Stimulated activated CD4-positive, alpha-beta T cell treated with anti-CD3 and anti-CD28 coated beads, Interleukin-2, amount 100 ng/mL, for 4 hours (primary cell): Measurements from ENCODE around the gene COL5A2.

Experiments used
- DNase-seq: peaks from one replicate; pipeline ENCODE4 v3.0.0-alpha.2; 2020; ENCODE audit warnings: low read depth

COL5A2 gene

DNA sequence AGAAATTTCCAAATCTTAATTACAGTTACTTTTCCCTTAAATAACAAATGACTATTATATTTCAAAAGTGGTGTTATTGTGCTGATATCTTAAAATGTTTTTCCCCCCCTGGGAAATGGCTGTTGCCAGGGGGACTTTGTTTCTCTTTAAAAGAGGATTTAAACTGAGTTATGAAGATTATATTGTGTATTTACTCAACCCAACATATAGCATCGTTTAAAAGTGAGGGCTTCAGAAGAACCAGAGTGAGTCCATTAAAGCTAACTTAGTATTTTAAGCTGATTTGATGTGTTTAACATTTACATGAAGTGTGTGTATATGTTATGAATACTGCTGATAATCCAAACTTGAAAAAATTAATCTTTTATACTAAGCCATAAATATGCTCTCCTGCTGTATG is 81.6 kb downstream of the COL5A2 start:
- no peak for DNase-seq

DNA sequence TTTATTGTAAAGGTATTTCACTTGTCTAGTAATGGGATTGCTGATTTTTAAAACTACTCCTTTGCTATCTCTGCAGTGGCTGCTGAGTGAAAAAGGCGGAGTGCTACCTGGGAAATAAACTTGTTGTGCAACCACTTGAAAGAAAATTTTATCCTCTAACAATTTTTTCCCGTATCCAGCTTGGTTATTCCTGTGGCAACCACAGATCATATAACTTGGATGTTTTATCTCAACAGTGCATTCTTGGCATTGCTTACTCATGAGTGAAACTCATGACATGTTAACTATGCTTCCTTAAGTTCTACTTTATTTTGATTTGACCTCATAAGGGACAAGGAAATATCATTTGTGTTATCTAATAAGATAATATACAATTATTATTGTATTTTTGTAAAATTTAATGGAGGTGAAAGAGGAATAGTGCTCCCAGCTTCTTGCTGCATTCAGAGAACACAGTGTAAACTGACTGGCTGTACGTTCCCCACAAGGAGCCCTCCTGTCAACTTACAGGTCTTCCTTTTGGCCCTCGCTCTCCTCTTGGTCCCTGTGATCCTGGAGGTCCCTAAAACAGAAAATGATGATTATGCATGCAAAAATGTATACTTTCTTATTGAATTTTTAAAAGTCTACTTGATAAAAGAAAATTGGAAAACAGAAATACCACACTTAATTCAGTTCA is 82.7 kb downstream of the COL5A2 start:
- DNase-seq = no peak

DNA sequence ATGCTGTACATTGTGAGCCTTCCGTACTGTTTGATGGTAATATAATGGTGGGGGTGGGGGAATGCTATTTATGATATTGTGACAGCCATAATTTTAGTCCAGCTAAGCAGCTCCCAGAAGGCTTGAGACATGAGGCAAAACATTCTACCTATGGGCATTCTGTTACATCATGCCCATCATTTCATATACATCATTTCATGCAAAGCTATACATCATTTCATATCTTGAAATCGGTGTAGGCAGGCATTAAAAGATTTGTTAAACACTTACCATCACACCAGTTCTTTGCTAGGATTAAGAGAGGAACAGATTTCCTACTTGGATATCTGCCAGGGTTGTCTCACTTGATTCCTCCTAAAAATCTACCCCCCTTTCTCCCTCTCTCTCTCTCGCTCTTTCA is 84.5 kb downstream of the COL5A2 start:
- no peak for DNase-seq

DNA sequence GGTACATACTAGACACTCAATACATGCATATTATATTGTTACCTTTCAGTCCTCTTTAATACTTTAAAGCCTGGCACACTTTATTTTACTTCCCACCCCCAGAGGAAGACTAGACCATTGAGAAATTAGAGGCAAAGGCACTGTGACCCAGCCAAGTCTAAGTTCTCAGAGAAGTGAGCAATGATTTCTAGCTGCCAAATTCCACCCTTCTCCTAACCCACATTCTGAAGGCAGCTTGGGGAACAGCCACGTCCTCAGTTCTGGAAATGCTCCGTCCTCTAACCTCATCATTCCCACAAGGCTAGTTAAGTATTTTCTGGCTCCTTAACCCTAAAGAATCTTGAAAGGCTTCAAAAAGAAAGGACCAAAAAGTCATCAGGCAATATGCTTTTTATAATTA is 86.6 kb downstream of the COL5A2 start:
- DNase-seq = no peak

DNA sequence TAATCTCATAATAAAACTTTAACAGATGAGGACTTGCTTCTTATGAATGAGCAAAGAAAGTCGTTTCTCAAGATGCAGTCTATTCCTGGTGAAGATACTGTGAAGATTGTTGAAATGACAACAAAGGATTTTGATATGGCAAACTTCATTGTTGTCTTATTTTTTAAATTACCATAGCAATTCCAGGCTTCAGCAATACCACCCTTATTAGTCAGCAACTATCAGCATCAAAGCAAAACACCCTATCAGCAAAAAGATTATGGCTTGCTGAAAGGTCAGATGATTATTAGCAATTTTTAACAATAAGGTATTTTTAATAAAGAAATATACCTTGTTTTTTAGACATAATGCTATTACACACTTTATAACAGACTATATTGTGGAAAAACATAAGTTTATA is 88.3 kb downstream of the COL5A2 start:
- DNase-seq = no peak

DNA sequence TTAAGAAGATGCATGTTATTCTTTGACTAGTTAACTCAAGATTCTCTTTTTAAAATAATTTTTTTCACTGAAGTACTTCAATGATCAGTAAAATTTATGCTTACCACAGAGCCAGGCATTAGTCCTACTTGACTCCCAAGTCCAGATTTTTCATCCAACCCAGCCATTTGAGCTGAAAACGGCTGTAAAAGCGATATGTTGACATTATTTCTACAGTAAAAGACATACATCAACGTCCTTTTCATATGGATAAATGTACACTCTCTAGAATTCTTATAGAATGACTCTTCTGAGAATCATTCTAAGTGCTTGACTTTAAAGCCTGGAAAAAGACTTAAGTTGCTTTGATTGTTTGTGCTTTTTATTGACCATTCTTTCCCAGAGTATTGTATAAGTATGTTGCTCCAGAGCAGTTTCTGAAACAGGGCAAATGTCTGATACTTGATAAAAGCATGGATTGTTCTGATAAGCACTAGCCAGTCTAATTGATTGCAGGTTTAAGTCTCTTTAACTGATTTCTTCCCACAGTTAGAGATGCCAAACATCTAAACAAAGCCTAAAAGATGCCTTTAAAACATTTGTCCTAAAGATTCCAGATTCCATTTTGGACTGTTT is 90.9 kb downstream of the COL5A2 start:
- no peak for DNase-seq

DNA sequence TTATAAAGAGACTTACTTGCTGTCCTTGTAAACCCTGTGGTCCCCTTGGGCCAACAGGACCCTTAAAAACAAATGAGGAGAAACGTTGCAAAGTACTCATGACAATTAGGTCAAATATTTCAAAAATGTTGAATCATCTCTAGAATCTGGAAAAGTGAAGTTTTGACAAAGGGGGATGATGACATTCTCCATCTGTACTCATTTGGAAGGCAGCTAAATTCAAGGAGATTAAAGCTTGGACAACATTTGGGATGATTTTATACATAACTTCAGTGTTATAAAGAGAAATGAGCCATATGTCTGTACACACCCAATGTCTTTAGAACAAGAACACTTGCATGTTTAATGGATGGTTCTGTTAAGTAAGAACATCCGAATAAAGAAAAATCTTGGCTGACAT is 92.9 kb downstream of the COL5A2 start:
- DNase-seq = no peak

DNA sequence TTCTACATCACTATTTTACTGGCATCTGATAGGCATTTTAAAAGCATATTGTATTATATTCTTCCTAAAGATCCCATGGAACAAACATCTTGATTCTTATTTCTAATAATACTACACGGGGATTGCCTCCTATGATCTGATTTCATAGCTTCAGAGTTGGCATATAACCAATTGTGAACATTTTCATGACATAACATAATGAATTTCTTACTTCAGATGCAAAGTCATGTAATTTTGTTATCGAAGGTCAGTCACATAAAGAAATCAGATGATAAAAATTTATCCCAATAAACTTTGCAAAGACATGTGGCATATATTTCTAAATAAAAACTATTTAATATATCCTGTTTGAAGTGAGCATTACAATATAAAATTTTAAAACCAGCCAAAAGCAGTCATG is 93.3 kb downstream of the COL5A2 start:
- no peak for DNase-seq

DNA sequence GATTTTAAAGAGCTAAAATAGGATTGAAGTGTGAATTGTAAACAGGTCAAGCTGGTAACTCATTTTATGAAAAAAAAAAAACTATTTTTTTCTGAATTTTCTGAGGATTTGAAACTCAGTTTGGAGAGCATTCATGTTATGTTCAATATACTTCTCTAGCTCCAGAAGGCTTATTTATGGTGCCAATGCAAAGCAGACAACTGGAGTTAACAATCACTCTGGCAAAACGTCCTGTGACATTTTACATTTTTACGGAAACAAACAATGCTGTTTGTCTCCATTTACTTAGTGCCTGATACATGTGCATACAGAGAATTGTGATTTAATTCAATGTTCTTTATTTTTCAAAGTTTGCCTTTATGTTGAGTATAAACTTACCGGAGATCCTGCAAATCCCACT is 96.0 kb downstream of the COL5A2 start:
- no peak for DNase-seq

DNA sequence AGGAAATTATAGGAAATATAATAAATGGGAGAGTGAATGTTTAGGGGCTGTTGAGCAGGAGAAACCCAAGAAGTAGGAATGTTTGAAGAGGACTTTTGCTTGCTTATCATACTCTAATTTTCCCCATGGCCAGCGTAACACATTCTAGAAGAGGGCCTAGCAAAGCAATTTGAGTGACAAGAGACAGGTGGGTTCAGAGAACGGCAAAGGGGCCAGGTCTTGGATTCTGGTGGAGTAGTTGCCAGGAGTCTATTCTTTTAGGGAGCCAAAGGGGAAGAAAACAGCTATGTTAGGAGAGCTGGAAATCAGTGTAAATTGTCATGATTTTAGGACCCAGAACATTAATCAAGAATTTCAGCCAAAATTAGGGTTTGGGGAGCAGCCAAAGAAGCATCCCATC is 96.5 kb downstream of the COL5A2 start:
- DNase-seq = no peak

DNA sequence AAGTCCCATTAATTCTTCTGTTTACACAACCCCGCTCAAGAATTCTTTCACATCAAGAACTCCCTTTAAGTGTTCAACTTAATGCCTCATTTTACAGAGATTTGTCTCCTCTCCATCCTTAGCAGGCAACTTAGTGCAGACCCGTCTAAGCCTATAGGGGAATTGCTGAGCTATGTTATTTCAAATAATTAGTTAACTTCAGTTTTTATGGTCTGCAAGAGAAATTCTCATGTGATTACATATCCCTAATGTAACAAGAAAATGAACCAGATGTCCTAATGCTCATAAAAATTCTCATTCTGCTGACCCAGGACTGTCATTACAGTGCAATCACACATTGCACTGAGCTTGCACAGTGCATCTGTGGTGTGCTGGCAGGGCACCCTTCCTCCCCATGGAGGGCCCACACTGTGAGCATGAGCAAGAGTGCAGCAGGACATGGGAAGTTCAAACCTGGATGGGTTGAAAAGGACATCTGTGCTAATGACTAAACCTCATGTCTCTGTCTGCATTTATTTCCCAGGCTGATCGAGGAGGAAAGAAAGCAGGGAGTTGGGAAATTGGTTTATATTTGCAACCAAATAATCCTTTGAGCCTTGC is 97.1 kb downstream of the COL5A2 start:
- DNase-seq = no peak

DNA sequence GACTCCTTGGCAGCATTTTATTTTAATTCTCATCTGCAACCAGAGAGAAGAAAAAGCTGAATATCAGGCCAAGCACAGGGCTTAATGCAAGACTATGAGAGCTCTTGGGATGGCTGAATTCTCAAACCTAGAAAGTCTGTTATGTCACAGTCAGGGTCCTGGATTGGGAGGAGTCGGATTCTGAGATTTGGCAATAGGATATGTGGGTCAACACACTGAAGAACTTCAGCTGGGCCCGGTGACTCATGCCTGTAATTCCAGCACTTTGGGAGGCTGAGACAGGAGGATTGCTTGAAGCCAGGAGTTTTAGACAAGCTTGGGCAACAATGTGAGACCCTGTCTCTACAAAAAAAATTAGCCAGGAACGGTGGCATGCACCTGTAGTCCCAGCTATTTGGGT is 103.0 kb downstream of the COL5A2 start:
- DNase-seq = no peak

DNA sequence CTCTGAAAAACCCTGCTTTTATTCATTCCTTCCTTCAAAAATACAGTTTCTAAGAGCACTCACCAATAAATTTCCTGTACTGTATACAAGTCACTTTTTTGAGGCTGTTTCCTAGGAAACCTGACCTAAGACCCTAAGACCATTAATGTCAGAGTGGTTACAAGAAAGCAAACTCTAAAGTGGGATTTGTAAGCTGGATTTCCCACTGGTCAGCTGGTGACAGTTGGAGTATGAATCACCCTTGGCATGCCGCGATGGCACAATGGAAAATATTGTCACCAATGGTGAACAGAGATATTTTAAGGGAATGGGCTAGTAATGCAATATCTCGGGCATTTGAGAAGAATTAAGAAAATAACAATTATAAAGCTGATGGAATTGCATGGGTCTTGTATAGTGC is 103.4 kb downstream of the COL5A2 start:
- DNase-seq = no peak

DNA sequence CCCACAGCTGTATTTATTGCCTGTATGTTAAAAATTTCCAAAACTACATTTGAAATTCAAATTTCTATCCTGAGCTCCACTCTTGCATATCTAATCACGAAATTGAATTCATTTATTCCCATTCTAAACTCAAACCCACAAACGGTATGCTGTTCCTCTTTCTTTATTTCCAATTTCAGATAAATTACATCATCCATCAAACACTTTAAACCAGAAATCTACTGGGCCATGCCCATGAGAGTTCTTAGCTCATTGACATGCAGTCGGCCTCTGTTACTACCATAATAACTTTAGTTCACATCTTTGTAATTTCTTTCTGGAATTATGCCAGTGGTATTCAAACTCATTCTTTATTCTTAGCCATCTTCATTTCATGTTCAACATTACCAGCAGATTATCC is 105.1 kb downstream of the COL5A2 start:
- DNase-seq = no peak

DNA sequence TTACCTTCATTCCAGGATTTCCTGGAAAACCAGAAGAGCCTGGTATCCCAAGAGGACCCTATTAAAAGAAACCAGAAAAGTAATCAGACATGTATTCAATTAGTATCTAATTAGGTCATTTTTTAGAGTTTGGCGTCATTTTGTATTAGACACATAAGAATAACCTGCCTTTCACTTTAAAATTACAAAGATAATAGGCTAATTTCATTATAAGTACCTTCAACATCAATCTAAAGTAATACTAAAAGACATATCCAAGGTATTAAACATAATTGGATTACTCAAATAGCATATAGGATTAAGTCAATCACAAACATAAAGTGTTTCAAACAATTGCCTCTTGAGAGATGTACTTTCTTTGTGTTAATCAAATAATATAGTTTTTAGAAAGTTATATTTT is 107.5 kb downstream of the COL5A2 start:
- DNase-seq = no peak

DNA sequence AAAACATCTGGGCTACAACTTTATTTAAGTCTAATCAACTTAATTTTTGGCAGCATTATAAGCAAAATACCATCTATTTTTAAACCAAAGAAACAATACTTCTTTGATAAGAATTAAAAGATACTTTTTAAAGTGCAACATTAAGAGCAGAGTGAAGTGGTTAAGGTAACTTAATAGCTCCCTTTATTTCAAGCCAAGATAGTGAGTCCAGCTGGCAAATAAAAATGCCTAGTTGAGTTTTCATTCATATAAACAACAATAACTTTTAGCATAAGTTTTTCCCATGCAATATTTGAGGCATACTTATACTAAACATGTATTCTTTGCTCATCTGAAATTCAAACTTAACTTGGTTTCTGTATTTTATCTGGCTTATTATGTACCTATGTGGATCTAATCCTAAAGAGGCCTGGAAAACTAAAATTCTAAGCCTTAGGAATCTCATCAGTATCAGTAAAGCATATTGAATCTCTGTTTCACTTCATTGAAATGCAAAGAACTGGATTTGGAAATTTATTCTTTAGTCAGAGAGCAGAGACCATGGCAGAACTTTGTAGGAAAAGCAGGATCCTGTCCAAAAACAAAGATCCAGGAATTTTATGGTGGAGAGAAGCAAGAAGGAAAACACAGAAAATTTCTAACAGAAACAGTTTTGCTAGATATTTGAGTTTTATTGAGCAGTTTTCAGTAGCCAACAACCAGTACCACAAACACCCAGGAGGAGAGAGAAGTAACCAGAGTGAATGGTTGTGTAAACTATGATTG is 109.5 kb downstream of the COL5A2 start:
- no peak for DNase-seq

DNA sequence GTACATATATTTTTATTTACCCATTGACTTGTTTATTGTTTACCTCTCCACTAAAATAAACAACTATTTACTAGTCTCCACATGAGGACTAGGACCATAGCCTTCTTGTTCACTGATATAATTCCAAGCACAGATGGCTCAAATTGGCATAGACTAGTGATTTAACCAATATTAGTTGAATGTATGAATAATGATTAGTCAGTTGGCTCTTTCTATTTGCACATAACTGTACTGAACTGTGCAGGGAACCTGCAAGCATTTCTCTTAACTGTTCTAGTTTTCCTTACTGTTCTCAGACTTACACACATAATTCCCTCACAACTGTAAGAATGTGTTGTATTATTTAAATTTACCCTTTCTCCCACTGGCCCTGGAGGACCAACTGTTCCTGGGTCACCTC is 113.5 kb downstream of the COL5A2 start:
- DNase-seq = no peak

DNA sequence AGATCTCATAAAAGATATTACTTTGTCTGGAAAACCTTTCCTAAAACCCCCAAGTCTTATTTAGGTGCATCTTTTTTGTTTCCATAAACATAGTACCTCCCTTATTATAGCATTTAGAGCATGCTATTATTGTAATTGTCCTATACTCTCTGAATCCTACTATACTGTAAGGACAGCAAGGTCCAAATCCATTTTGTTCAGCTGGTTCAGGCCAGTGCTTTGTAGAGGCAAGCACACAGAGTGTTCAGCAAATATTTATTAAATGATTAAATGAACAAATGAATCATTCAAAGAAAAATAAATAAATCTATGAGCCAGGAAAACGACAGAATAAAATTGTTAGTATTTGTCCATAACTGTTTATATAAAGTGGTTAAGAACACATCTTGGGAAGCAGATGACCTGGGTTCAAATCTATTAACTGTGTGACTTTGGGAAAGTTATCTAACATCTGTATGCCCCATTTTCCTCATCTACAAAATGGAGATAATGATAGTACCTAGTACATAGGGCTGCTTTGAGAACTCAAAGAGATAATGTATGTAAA is 119.4 kb downstream of the COL5A2 start:
- no peak for DNase-seq

DNA sequence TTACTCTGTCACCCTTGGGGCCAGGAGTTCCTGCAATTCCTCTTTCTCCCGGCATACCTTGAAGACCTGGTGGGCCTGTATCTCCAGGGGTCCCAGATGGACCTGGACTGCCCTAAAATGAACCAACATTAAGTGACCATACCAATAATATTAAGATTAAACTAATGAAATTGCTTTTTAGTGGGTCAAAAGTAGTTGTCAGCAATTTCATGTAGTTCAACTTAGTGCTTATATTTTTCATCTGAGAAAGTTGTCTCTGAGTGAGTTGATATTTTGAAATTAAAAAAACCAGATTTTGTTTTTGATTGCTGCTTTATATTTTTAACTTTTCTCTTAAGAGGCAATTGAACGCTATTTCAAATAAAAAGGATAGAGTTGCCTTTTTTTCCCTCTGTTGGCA is 122.2 kb downstream of the COL5A2 start:
- DNase-seq = no peak

DNA sequence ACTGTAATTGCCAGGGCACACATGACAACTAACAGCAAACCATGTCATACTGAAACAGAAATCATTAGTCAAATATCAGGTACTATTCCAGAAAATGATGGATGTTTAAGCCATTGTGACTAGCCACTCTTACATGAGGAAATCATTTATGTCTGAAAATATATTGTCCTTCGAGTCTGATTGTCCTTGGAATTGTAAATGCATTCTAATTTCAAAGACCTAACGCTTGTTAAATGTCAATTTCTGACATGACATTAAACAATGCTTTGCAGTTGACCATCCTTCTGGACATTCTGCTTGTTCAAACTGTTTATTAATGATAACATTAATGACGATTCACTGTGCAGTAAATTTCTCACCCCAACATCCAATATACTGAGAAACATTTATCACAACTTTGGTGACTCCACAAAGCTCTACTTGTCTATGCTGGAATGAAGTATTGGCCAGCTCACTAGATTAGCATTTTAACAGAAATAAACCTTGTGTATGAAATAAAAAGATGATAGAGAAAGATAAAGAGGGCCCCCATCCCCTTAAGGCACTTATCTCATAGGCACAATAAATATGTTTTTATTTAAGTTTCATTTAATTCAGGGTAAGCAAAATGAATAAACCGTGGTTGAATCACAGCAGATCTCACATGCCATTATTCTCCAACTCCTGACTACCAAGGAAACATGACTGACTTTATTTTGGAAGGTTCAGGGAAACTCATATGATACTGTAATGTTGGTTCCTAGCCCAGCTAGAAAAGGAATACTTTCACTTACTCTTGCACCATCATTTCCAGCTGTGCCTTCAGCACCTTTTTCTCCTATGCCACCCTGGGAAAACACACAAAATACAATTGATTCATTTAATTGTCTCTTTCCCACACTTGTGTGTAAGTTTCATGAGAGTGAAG is 123.1 kb downstream of the COL5A2 start:
- DNase-seq = no peak

DNA sequence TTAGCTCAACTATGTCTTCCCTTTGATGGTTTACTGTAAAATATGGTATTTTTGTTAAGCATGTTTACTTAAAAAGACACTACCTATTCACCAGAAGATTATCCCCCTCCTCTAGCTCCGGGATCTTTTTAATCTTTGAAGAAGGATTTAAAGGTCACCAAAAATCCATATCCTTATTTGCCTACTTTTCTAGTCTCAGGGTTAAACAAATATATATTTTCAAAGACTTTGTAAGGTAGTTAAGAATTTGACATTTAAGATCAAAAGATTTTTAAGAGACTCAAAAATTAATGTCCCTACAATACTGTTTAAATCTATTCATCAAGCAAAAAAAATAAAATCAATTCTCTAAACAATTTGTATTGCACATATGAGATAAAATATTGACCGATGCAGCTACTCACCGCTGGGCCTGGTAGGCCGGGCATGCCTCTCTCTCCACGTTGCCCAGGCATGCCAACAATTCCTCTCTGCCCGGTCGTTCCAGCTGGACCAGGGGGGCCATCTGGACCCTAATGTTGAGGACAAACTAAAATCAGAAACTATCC is 129.3 kb downstream of the COL5A2 start:
- no peak for DNase-seq
